Measurements from ENCODE around the gene GPR152.

- TF ChIP-seq, protein P1, sequence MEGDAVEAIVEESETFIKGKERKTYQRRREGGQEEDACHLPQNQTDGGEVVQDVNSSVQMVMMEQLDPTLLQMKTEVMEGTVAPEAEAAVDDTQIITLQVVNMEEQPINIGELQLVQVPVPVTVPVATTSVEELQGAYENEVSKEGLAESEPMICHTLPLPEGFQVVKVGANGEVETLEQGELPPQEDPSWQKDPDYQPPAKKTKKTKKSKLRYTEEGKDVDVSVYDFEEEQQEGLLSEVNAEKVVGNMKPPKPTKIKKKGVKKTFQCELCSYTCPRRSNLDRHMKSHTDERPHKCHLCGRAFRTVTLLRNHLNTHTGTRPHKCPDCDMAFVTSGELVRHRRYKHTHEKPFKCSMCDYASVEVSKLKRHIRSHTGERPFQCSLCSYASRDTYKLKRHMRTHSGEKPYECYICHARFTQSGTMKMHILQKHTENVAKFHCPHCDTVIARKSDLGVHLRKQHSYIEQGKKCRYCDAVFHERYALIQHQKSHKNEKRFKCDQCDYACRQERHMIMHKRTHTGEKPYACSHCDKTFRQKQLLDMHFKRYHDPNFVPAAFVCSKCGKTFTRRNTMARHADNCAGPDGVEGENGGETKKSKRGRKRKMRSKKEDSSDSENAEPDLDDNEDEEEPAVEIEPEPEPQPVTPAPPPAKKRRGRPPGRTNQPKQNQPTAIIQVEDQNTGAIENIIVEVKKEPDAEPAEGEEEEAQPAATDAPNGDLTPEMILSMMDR (IDR thresholded peaks at IDR 0.05) = no peak
- TF ChIP-seq POLR2A (IDR thresholded peaks at IDR 0.05) = no peak
Measured at GRCh38 chr11:67468456-67468758, 15.9 kb upstream of the GPR152 start.
